Left ventricle myocardium superior (tissue), 1 donor: ENCODE results near the gene CASP2. TPM values are rescaled to one million over a fixed set of nuclear protein-coding genes. Genes with fewer than 3 reads are reported as not detected.

Source experiments
- ATAC-seq: fragments of 200-7000 bp; cut with Tn5 transposase; one replicate; pipeline ENCODE4 v1.9.1; 2020; ENCODE audit warnings: mild to moderate bottlenecking, moderate library complexity
- DNase-seq: peaks from one replicate; pipeline ENCODE4 v3.0.0-alpha.2; 2020
- intact Hi-C: fragments of 100-400 bp; cut with micrococcal nuclease; formaldehyde crosslinking; loops from one replicate; pipeline ENCODE4 v1.11.0; 2022
- total RNA-seq: library from RNA; stranded (reverse); fragmentation: NEBNext Ultra II Directional; extraction: Animal tissue kit (Norgen Biotek cat#: 25700); gene quantifications from one replicate; pipeline ENCODE4 v1.2.1, GENCODE V29; 2021
- donor health status: DM: no; HTN: yes; CAD: no; lungs with severe emphysema.

CASP2 gene
- total RNA-seq, 1 donor from 2014 or later, result 12.6 TPM

- no peak for ATAC-seq
- no peak for DNase-seq
- intact Hi-C loops, result no loop called here
Observed at GRCh38 chr7:143321242-143321641, 33.1 kb downstream of the CASP2 start.

GRCh38 chr7:143321734-143322133, 33.6 kb downstream of the CASP2 start:
- peak; percentile 37 for DNase-seq
- intact Hi-C loops, result no loop called here
- peak; percentile 23 for ATAC-seq

- ATAC-seq, result peak; percentile 70
- intact Hi-C loops, result no loop called here
- DNase-seq, result peak; percentile 54
Observed at GRCh38 chr7:143322760-143323633, 34.8 kb downstream of the CASP2 start.

- intact Hi-C loops, result no loop called here
- ATAC-seq (no peak), DNase-seq (no peak)
Observed at GRCh38 chr7:143323653-143324052, 35.5 kb downstream of the CASP2 start.

DNA sequence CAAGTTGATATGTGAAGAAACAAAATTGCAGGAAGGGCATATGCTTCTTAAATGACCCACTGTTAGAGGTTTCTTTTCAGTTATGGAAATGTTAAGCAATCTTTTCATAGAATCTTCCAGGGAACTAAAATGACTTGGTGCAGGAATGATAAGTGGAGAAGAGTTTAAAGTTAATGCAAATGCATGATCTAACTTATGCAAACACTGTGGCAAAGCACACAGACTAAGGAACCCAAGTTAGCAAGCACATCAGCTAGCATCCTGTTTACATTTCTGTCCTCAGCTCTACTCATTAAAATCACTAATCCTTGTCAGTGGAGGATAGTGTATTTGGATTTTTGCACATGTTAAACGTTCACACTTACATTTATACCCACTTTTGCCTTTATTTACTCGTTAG, 37.1 kb downstream of the CASP2 start:
- DNase-seq, result no peak
- intact Hi-C loops, result no loop called here
- ATAC-seq, result no peak

DNA sequence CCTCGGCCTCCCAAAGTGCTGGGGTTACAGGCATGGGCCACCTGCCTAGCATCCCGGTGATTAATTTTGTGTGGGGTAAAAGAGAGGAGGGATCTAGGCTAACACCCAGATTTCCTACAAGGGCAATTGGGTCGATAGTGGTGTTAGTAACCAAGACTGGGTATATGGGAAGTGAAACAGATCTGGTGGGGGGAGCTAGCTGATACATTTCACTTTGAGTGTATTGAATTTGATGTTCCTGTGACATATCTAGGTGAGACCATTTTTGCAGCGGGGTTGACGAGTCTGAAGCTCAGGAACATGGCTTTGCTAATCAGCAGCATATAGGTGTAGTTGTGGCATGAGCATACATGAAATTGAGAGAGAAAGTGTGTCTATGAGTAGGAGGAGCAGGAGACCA, 39.8 kb downstream of the CASP2 start:
- DNase-seq, result no peak
- no peak for ATAC-seq
- intact Hi-C loops, result no loop called here

DNA sequence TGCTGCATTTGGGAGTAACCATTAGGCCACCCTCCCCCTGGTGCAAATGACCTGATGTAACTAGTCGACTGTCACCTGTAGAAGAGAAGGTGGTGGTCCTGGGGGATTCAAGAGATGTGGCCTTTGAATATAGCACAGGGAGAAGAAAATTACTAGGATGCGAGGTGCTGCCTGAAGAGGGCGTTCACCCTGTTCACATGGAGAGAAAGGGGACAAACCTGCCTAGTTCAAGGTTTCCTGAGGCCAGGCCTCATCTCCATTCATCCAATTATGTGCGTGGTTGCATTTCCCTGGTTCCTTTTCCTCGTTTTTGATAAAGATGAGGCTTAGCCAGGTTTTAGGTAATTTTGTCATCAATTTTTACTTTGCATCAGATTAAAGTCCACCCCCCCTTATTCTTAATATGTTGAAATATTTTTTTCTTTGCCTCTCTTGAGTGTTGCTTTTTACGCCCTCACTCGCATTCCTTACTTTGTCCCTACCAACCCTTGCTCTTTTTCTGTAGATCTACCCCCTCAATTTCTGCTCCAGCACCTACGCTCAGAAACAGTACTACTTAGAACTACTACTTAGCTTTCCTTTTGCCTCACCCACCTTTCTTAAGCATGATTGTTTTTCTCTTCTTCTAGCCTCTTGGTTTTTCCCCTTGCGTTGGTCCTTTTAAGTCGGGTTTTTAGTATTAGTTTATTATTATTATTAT, 41.5 kb downstream of the CASP2 start:
- DNase-seq (no peak), ATAC-seq (no peak)
- intact Hi-C loops, result no loop called here

GRCh38 chr7:143331179-143331801, 43.1 kb downstream of the CASP2 start:
- ATAC-seq (no peak), DNase-seq (no peak)
- intact Hi-C loops, result no loop called here

DNA sequence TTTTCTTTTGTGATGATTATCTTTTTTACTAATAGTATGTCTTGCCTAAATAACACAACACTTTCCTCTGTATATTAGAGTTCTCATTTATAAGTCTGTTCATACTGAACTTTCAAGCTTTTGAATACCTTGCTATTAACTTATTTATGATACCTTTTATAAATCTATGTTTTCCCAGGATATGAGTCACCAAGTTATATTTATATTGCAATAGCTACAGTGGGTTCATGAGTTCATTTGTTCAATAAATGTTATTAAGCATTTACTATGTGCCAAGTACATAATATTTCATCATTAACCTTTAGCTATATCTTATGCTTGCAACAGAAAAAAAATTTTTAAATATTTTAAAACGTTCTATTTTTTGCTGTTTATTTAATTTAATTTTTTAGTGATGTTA, 46.1 kb downstream of the CASP2 start:
- intact Hi-C loops, result no loop called here
- DNase-seq (no peak), ATAC-seq (no peak)

- intact Hi-C loops, result no loop called here
- DNase-seq, result no peak
- ATAC-seq, result no peak
Observed at GRCh38 chr7:143337216-143337615, 49.1 kb downstream of the CASP2 start.

DNA sequence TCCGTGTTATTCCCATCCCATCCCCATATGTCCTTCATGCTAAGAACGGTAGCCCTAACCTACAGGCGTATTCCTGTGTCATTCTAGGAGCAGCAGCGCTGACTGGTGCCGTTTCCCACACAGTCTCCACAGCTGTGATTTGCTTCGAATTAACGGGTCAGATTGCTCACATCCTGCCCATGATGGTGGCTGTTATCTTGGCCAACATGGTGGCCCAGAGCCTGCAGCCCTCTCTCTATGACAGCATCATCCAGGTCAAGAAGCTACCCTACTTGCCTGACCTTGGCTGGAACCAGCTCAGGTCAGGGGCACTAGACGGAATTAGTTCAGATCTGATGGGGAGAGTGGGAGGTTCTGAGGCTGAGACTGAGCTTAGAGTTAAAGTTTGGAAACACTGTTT, 53.7 kb downstream of the CASP2 start:
- no peak for DNase-seq
- intact Hi-C loops, result no loop called here
- no peak for ATAC-seq

DNA sequence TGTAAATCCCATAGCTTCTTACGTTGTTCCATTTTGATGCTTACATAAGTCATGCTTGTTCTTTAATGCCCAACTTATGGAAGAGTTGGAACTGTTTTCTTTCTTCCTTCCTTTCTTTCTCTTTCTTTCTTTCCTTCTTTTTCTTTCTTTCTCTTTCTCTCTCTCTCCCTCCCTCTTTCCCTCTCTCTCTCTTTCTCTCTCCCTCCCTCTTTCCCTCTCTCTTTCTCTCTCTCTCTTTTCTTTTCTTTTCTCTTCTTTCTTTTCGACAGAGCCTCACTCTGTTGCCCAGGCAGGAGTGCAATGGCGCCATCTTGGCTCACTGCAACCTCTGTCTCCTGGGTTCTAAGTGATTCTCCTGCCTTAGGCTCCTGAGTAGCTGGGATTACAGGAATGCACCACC, 55.4 kb downstream of the CASP2 start:
- DNase-seq, result no peak
- intact Hi-C loops, result no loop called here
- ATAC-seq, result no peak

- intact Hi-C loops, result no loop called here
- ATAC-seq, result peak; percentile 72
- peak; percentile 63 for DNase-seq
Observed at GRCh38 chr7:143345428-143345900, 57.3 kb downstream of the CASP2 start.

DNA sequence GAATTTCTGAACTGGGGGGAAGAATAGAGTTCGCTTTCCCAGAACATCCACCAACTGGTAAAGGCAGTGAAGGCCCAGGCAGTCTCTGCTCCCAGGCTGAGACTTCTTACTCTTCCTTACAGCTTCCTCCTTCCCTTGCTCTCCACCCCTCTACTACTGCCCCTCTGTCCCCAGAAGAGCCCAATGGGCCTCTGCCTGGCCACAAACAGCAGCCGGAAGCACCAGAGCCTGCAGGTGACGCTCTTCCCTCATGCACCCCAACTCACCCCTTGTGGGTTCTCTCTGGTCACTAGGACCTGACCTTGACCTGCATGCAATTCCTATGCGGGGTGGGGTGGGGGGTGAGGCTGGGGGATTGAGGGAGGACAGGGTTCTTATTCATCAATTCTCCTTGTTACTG, 57.9 kb downstream of the CASP2 start:
- no peak for ATAC-seq
- no peak for DNase-seq
- intact Hi-C loops, result no loop called here

- ATAC-seq (no peak), DNase-seq (no peak)
- intact Hi-C loops, result no loop called here
Observed at GRCh38 chr7:143347950-143348349, 59.8 kb downstream of the CASP2 start.

DNA sequence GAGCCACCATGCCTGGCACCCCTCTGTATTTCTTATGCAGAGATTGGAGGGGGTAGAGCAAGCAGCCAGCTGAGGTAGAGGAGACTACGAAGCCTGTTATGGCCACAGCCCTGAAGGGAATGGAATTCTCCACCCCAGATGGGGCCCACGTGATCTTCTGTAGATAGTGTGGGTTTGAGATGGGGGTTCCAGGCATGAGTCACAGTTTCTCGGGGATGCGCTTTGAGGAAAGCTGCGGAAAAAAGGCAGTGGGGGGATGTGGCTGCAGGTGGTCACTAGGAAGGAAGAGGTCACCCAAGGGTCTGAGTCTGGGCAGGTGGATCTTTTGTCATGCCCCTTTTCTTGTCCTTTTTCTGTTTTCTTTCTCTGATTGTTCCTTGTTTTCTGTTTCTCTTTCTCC, 62.9 kb downstream of the CASP2 start:
- intact Hi-C loops, result no loop called here
- DNase-seq (no peak), ATAC-seq (no peak)

- ATAC-seq (no peak), DNase-seq (no peak)
- intact Hi-C loops, result no loop called here
Observed at GRCh38 chr7:143351574-143351973, 63.4 kb downstream of the CASP2 start.

- intact Hi-C loops, result no loop called here
Observed at GRCh38 chr7:143352531-143353002, 64.4 kb downstream of the CASP2 start.

GRCh38 chr7:143354376-143354775, 66.2 kb downstream of the CASP2 start:
- DNase-seq (no peak), ATAC-seq (no peak)
- intact Hi-C loops, result no loop called here

More at GRCh38 chr7:143352531-143353002, 64.4 kb downstream of the CASP2 start:
- no peak for DNase-seq
- no peak for ATAC-seq

GRCh38 chr7:143354965-143355364, 66.8 kb downstream of the CASP2 start:
- intact Hi-C loops, result no loop called here
- DNase-seq (no peak), ATAC-seq (no peak)
